Measurements from ENCODE around the gene SGSM2. TPM values are rescaled to one million over a fixed set of nuclear protein-coding genes. Genes with fewer than 3 reads are reported as not detected.

The SGSM2 gene
- total and polyA plus RNA-seq, 2 experiments from 2014 or later = 99.3 to 106 TPM

GRCh38 chr17:2388020-2388682 lies 50.9 kb downstream of the SGSM2 start:
- peaks cover 35% of the 10 kb centered on the region for H3K4me1 ChIP-seq (ENCODE audit: low read depth)

GRCh38 chr17:2388683-2389055 lies 51.4 kb downstream of the SGSM2 start:
- Histone ChIP-seq H3K36me3 (peaks cover 6% of the 10 kb centered on the region), H3K4me1 (ENCODE audit: low read depth) (peaks cover 30% of the 10 kb centered on the region), H3K27ac (no peak overlapping the region), H3K27me3 (no peaks in the 10 kb centered on the region), H3K4me3 (no peak overlapping the region), H3K9me3 (ENCODE audit: low read depth) (no peaks in the 10 kb centered on the region)
- no peak for TF ChIP-seq CTCF (IDR thresholded peaks at IDR 0.05; ENCODE audit: low read depth, low read length)
- no peak for DNase-seq (ENCODE audit: low read depth in 1 of 2, low spot score in 1 of 2)

More at GRCh38 chr17:2388020-2388682, 50.9 kb downstream of the SGSM2 start:
- no peak for TF ChIP-seq CTCF (IDR thresholded peaks at IDR 0.05; ENCODE audit: low read depth, low read length)
- DNase-seq (ENCODE audit: low read depth in 1 of 2, low spot score in 1 of 2) = no peak
- Histone ChIP-seq H3K36me3 (peaks cover 6% of the 10 kb centered on the region), H3K9me3 (ENCODE audit: low read depth) (no peaks in the 10 kb centered on the region), H3K4me3 (no peak overlapping the region), H3K27ac (no peak overlapping the region), H3K27me3 (no peaks in the 10 kb centered on the region)

- Histone ChIP-seq H3K4me3 (no peak overlapping the region), H3K27me3 (no peaks in the 10 kb centered on the region), H3K9me3 (ENCODE audit: low read depth) (no peaks in the 10 kb centered on the region), H3K36me3 (peaks cover 6% of the 10 kb centered on the region), H3K4me1 (ENCODE audit: low read depth) (peaks cover 29% of the 10 kb centered on the region), H3K27ac (no peak overlapping the region)
- TF ChIP-seq CTCF (IDR thresholded peaks at IDR 0.05; ENCODE audit: low read depth, low read length) = no peak
- DNase-seq (ENCODE audit: low read depth in 1 of 2, low spot score in 1 of 2) = no peak
Observed at GRCh38 chr17:2390199-2390836, 53.0 kb downstream of the SGSM2 start.

GRCh38 chr17:2391597-2392251 lies 54.4 kb downstream of the SGSM2 start:
- Histone ChIP-seq H3K27ac (peak overlapping the region; percentile 85), H3K4me1 (ENCODE audit: low read depth) (peaks cover 32% of the 10 kb centered on the region), H3K4me3 (peak overlapping the region; percentile 62), H3K27me3 (no peaks in the 10 kb centered on the region), H3K9me3 (ENCODE audit: low read depth) (no peaks in the 10 kb centered on the region), H3K36me3 (peaks cover 5% of the 10 kb centered on the region)
- no peak for DNase-seq (ENCODE audit: low read depth in 1 of 2, low spot score in 1 of 2)
- no peak for TF ChIP-seq CTCF (IDR thresholded peaks at IDR 0.05; ENCODE audit: low read depth, low read length)

GRCh38 chr17:2392252-2393173 lies 55.2 kb downstream of the SGSM2 start:
- Histone ChIP-seq H3K9me3 (ENCODE audit: low read depth) (no peaks in the 10 kb centered on the region), H3K4me1 (ENCODE audit: low read depth) (peaks cover 38% of the 10 kb centered on the region), H3K27me3 (no peaks in the 10 kb centered on the region), H3K27ac (peak overlapping the region; percentile 85), H3K36me3 (no peaks in the 10 kb centered on the region), H3K4me3 (peak overlapping the region; percentile 62)
- DNase-seq (ENCODE audit: low read depth in 1 of 2, low spot score in 1 of 2) = peak; percentile 97 to 98
- TF ChIP-seq CTCF (IDR thresholded peaks at IDR 0.05; ENCODE audit: low read depth, low read length) = no peak
